Type B pancreatic cell (in vitro differentiated cells): ENCODE measurements around the gene TACR2. TPM values are rescaled to one million over a fixed set of nuclear protein-coding genes. Genes with fewer than 3 reads are reported as not detected.

Source experiments
- DNase-seq: peaks from one replicate; pipeline ENCODE4 v3.0.0; 2021; ENCODE audit warnings: mixed read lengths; ENCODE audit not compliant: unreplicated experiment; ENCODE audit errors: extremely low spot score
- H3K27ac Mint-ChIP-seq: 2 replicates; pipeline ENCODE4 v1.8.0; 2021; ENCODE audit warnings: mild to moderate bottlenecking, mixed read lengths
- H3K27me3 Mint-ChIP-seq: 2 replicates; pipeline ENCODE4 v1.8.0; 2021; ENCODE audit warnings: mixed read lengths
- H3K36me3 Mint-ChIP-seq: 2 replicates; pipeline ENCODE4 v1.8.0; 2021; ENCODE audit warnings: mixed read lengths
- H3K4me1 Mint-ChIP-seq: one replicate; pipeline ENCODE4 v1.8.0; 2021; ENCODE audit warnings: mixed read lengths; ENCODE audit not compliant: unreplicated experiment
- H3K4me3 Mint-ChIP-seq: 2 replicates; pipeline ENCODE4 v1.8.0; 2021; ENCODE audit warnings: mild to moderate bottlenecking, mixed read lengths
- H3K9me3 Mint-ChIP-seq: 2 replicates; pipeline ENCODE4 v1.8.0; 2021; ENCODE audit warnings: mixed read lengths
- total RNA-seq: library from RNA; stranded (reverse); gene quantifications from 2 replicates; pipeline ENCODE4 v1.2.1, GENCODE V29; 2021; ENCODE audit warnings: low replicate concordance
- TF ChIP-seq, protein P1 (sequence below): fragments of 200-600 bp; sonication (generic); conservative IDR thresholded peaks from 2 replicates; pipeline ENCODE4 v1.5.0; 2021; ENCODE audit warnings: antibody characterized with exemption, mild to moderate bottlenecking

Gene TACR2
- total RNA-seq, 1 donor from 2014 or later = not detected

DNA sequence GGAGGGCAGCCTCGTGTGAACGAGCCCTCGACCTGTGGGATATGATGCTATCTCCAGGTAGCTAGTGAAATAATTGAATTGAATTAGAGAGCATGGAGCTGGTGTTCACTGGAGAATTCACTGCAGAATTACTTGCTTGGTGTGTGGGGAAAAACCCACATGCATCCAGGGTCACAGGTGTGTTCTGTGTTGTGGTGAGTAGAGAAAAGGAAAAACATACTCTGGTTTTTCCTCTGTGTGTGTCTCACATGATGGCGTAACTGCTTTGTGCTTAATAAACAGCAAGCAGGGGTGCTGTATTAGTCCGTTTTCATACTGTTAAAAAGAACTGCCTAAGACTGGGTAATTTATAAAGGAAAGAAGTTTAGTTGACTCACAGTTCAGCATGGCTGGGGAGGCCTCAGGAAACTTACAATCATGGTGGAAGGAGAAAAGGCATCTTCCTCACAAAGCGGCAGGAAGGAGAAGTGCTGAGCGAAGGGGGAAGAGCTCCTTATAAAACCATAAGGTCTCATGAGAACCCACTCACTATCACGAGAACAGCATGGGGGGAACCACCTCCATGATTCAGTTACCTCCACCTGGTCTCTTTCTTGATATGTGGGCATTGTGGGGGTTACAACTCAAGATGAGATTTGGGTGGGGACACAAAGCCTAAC, 62.6 kb downstream of the TACR2 start:
- no peak overlapping the region for H3K27ac Mint-ChIP-seq
- no peaks in the 10 kb centered on the region for H3K9me3 Mint-ChIP-seq
- TF ChIP-seq, protein P1, sequence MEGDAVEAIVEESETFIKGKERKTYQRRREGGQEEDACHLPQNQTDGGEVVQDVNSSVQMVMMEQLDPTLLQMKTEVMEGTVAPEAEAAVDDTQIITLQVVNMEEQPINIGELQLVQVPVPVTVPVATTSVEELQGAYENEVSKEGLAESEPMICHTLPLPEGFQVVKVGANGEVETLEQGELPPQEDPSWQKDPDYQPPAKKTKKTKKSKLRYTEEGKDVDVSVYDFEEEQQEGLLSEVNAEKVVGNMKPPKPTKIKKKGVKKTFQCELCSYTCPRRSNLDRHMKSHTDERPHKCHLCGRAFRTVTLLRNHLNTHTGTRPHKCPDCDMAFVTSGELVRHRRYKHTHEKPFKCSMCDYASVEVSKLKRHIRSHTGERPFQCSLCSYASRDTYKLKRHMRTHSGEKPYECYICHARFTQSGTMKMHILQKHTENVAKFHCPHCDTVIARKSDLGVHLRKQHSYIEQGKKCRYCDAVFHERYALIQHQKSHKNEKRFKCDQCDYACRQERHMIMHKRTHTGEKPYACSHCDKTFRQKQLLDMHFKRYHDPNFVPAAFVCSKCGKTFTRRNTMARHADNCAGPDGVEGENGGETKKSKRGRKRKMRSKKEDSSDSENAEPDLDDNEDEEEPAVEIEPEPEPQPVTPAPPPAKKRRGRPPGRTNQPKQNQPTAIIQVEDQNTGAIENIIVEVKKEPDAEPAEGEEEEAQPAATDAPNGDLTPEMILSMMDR = no peak
- H3K4me3 Mint-ChIP-seq = no peak overlapping the region
- H3K36me3 Mint-ChIP-seq = peaks cover 8% of the 10 kb centered on the region
- peaks cover 4% of the 10 kb centered on the region for H3K4me1 Mint-ChIP-seq
- no peak for DNase-seq
- H3K27me3 Mint-ChIP-seq = no peaks in the 10 kb centered on the region

Other genes starting within 250 kb of the TACR2 start
- gene SUPV3L1, start 236.7 kb downstream of the TACR2 start, total RNA-seq = 30.7 and 36.6 TPM in 2 replicates
- 2.4 and 8.0 TPM in 2 replicates for gene HKDC1, start 196.6 kb downstream of the TACR2 start, total RNA-seq
- gene HK1, start 138.4 kb downstream of the TACR2 start, total RNA-seq = 60.8 and 87.9 TPM in 2 replicates
- gene TSPAN15, start 34.5 kb upstream of the TACR2 start, total RNA-seq = 19.4 and 19.7 TPM in 2 replicates
- gene NEUROG3, start 156.5 kb upstream of the TACR2 start, total RNA-seq = 0.51 and 0.93 TPM in 2 replicates
- 8.8 and 9.8 TPM in 2 replicates for gene FAM241B, start 213.3 kb upstream of the TACR2 start, total RNA-seq